Smooth muscle cell of the brain vasculature (primary cell): ENCODE measurements around the gene SORBS2.

Source experiments
- DNase-seq: peaks from one replicate; pipeline ENCODE4 v3.0.0-alpha.2; 2012; ENCODE audit warnings: low read depth, low spot score

The SORBS2 gene

GRCh38 chr4:185589067-185589836, 222.7 kb downstream of the SORBS2 start:
- no peak for DNase-seq

GRCh38 chr4:185587427-185588161, 224.4 kb downstream of the SORBS2 start:
- DNase-seq: no peak

GRCh38 chr4:185587030-185587426, 225.0 kb downstream of the SORBS2 start:
- no peak for DNase-seq

- DNase-seq: no peak
Observed at GRCh38 chr4:185585211-185585610, 226.8 kb downstream of the SORBS2 start.

- DNase-seq: no peak
Observed at GRCh38 chr4:185583813-185584212, 228.2 kb downstream of the SORBS2 start.

GRCh38 chr4:185582651-185583400, 229.2 kb downstream of the SORBS2 start:
- no peak for DNase-seq

- DNase-seq: no peak
Observed at GRCh38 chr4:185580699-185581098, 231.3 kb downstream of the SORBS2 start.

- no peak for DNase-seq
Observed at GRCh38 chr4:185578284-185578683, 233.7 kb downstream of the SORBS2 start.

- no peak for DNase-seq
Observed at GRCh38 chr4:185576962-185577950, 234.7 kb downstream of the SORBS2 start.

- DNase-seq: no peak
Observed at GRCh38 chr4:185576314-185576961, 235.6 kb downstream of the SORBS2 start.

- DNase-seq: no peak
Observed at GRCh38 chr4:185573651-185574199, 238.3 kb downstream of the SORBS2 start.

- DNase-seq: no peak
Observed at GRCh38 chr4:185570727-185571126, 241.3 kb downstream of the SORBS2 start.

GRCh38 chr4:185567381-185568376, 244.3 kb downstream of the SORBS2 start:
- DNase-seq: no peak

GRCh38 chr4:185566972-185567371, 245.0 kb downstream of the SORBS2 start:
- peak; percentile 56 for DNase-seq

GRCh38 chr4:185566425-185566824, 245.6 kb downstream of the SORBS2 start:
- no peak for DNase-seq

- DNase-seq: no peak
Observed at GRCh38 chr4:185565696-185566095, 246.3 kb downstream of the SORBS2 start.

GRCh38 chr4:185564349-185564748, 247.6 kb downstream of the SORBS2 start:
- DNase-seq: no peak

GRCh38 chr4:185562531-185562930, 249.5 kb downstream of the SORBS2 start:
- no peak for DNase-seq

GRCh38 chr4:185560316-185560715, 251.7 kb downstream of the SORBS2 start:
- no peak for DNase-seq
